ENCODE data around the gene GPR160. TPM values are rescaled to one million over a fixed set of nuclear protein-coding genes. Genes with fewer than 3 reads are reported as not detected.

Gene GPR160
- total and polyA plus RNA-seq, 3 donors from 2014 or later = 3.9 to 10.4 (median 4.2) TPM

- H3K27me3 ChIP-seq = no peaks in the 10 kb centered on the region
- no peaks in the 10 kb centered on the region for H3K36me3 ChIP-seq (ENCODE audit: low read depth, missing control alignments)
- no peaks in the 10 kb centered on the region for H3K4me1 ChIP-seq
- TF ChIP-seq CTCF (IDR thresholded peaks at IDR 0.05) (no peak), POLR2A (IDR thresholded peaks at IDR 0.05) (no peak)
- H3K4me3 ChIP-seq = no peak overlapping the region
- 79 to 82% methylated on average over 4 of the region's 4 CpGs for WGBS, 2 donors
- intact Hi-C loops (cut with DNase I; ENCODE audit: low total_unique reads) = no loop called here
- DNase-seq = no peak
- no peak overlapping the region for H3K27ac ChIP-seq
- H3K9me3 ChIP-seq = no peaks in the 10 kb centered on the region
Measured at GRCh38 chr3:170095771-170096170, 58.0 kb downstream of the GPR160 start.

GRCh38 chr3:170096342-170096741, 58.5 kb downstream of the GPR160 start:
- Histone ChIP-seq H3K9me3 (no peaks in the 10 kb centered on the region), H3K36me3 (ENCODE audit: low read depth, missing control alignments) (no peaks in the 10 kb centered on the region), H3K27ac (no peak overlapping the region), H3K4me1 (no peaks in the 10 kb centered on the region), H3K27me3 (no peaks in the 10 kb centered on the region), H3K4me3 (no peak overlapping the region)
- TF ChIP-seq CTCF (IDR thresholded peaks at IDR 0.05) = no peak
- no peak for TF ChIP-seq POLR2A (IDR thresholded peaks at IDR 0.05)
- DNase-seq = no peak
- intact Hi-C loops (cut with DNase I; ENCODE audit: low total_unique reads) = no loop called here
- WGBS, 2 donors = 90 to 92% methylated on average over 3 of the region's 3 CpGs

- WGBS, 2 donors = 70 to 79% methylated on average over 1 of the region's 1 CpG
- no peak overlapping the region for H3K27ac ChIP-seq
- intact Hi-C loops (cut with DNase I; ENCODE audit: low total_unique reads) = no loop called here
- H3K36me3 ChIP-seq (ENCODE audit: low read depth, missing control alignments) = no peaks in the 10 kb centered on the region
- no peak for TF ChIP-seq CTCF (IDR thresholded peaks at IDR 0.05)
- no peak for TF ChIP-seq POLR2A (IDR thresholded peaks at IDR 0.05)
- DNase-seq = no peak
- H3K4me1 ChIP-seq = no peaks in the 10 kb centered on the region
- H3K9me3 ChIP-seq = no peaks in the 10 kb centered on the region
- no peaks in the 10 kb centered on the region for H3K27me3 ChIP-seq
- H3K4me3 ChIP-seq = no peak overlapping the region
Measured at GRCh38 chr3:170098753-170099152, 61.0 kb downstream of the GPR160 start.

GRCh38 chr3:170100944-170101343, 63.1 kb downstream of the GPR160 start:
- 93 to 94% methylated on average over 1 of the region's 1 CpG for WGBS, 2 donors
- no peak for TF ChIP-seq CTCF (IDR thresholded peaks at IDR 0.05)
- Histone ChIP-seq H3K27me3 (no peaks in the 10 kb centered on the region), H3K36me3 (ENCODE audit: low read depth, missing control alignments) (no peaks in the 10 kb centered on the region), H3K4me1 (no peaks in the 10 kb centered on the region), H3K4me3 (no peak overlapping the region), H3K9me3 (no peaks in the 10 kb centered on the region), H3K27ac (no peak overlapping the region)
- intact Hi-C loops (cut with DNase I; ENCODE audit: low total_unique reads) = no loop called here
- no peak for DNase-seq

GRCh38 chr3:170102431-170102830, 64.6 kb downstream of the GPR160 start:
- Histone ChIP-seq H3K36me3 (ENCODE audit: low read depth, missing control alignments) (no peaks in the 10 kb centered on the region), H3K4me3 (no peak overlapping the region), H3K27ac (no peak overlapping the region), H3K27me3 (no peaks in the 10 kb centered on the region), H3K9me3 (no peaks in the 10 kb centered on the region), H3K4me1 (no peaks in the 10 kb centered on the region)
- intact Hi-C loops (cut with DNase I; ENCODE audit: low total_unique reads) = no loop called here
- TF ChIP-seq POLR2A (IDR thresholded peaks at IDR 0.05) (no peak), CTCF (IDR thresholded peaks at IDR 0.05) (no peak)
- no peak for DNase-seq
- WGBS, 2 donors = 94 to 95% methylated on average over 8 of the region's 8 CpGs

All from testis (tissue), 3 donors.